Endothelial cell of umbilical vein (primary cell): ENCODE results near the gene SP8. TPM values are rescaled to one million over a fixed set of nuclear protein-coding genes. Genes with fewer than 3 reads are reported as not detected.
A peak's percentile ranks its signal among the peaks of the same experiment; 100 is the strongest.

Experiments used
- BruUV-seq: library from RNA; stranded (reverse); fragments of 400-500 nt; replicated peaks from 2 replicates; lab custom pipeline; 2021; lab: Mats Ljungman, UMichigan
- CTCF ChIA-PET: fragments of 300-600, 350-600 bp; sonication (Branson Sonifier 250); formaldehyde crosslinking; loops from one replicate; lab custom pipeline; 2021; ENCODE audit warnings: antibody characterized with exemption, inconsistent platforms; lab: Charles Lee
- POLR2A ChIA-PET: fragments of 300-600, 350-600 bp; sonication (Branson Sonifier 250); formaldehyde crosslinking; loops from one replicate; lab custom pipeline; 2021; ENCODE audit warnings: antibody characterized with exemption, inconsistent platforms; lab: Charles Lee
- DNase-seq: peaks from one replicate; pipeline ENCODE4 v3.0.0-alpha.2; 2011; ENCODE audit warnings: low read depth, low spot score
- FAIRE-seq: peaks from 2 replicates; lab custom pipeline; 2011; peaks lifted over from hg19 to GRCh38; lab: Jason Lieb, UNC
- H2AFZ ChIP-seq: 2 replicates; pipeline ENCODE4 v1.6.0; 2012; ENCODE audit warnings: low read depth, low read length, control low read depth, inconsistent platforms
- H3K27ac ChIP-seq: 2 replicates; pipeline ENCODE4 v1.5.1; 2011; ENCODE audit warnings: low read depth, mild to moderate bottlenecking, control low read depth, low read length, moderate library complexity; ENCODE audit not compliant: insufficient read depth
- H3K27me3 ChIP-seq, 2 experiments: 2 replicates each; pipeline versions ENCODE4 v1.6.0 to v1.6.1; 2011; ENCODE audit warnings: low read length in 2 of 2, mixed read lengths in 1 of 2; ENCODE audit not compliant: control insufficient read depth in 2 of 2, insufficient read depth in 2 of 2
- H3K36me3 ChIP-seq, 2 experiments: 2 replicates in 1 of 2; 3 replicates in 1 of 2; pipeline ENCODE4 v1.5.1; 2011; ENCODE audit warnings: low read length in 2 of 2, mild to moderate bottlenecking in 1 of 2, moderate library complexity in 1 of 2; ENCODE audit not compliant: control insufficient read depth in 2 of 2, insufficient read depth in 2 of 2; ENCODE audit errors: extremely low read depth in 1 of 2
- H3K4me1 ChIP-seq: 3 replicates; pipeline ENCODE4 v1.5.1; 2011; ENCODE audit warnings: mild to moderate bottlenecking, low read length; ENCODE audit not compliant: control insufficient read depth, insufficient read depth; ENCODE audit errors: extremely low read depth
- H3K4me2 ChIP-seq: 2 replicates; pipeline ENCODE4 v1.6.1; 2011; ENCODE audit warnings: low read length, control low read depth, mixed read lengths; ENCODE audit not compliant: insufficient read depth
- H3K4me3 ChIP-seq, 3 experiments: fragments of 200-600 bp in 1 of 3; sonication (generic), shearing (Covaris generic) in 1 of 3; replicated peaks in 1 of 3; 2 replicates each; pipeline ENCODE4 v1.5.1; 2011 to 2016; ENCODE audit warnings: control low read depth in 3 of 3, low read length in 3 of 3, mild to moderate bottlenecking in 2 of 3, inconsistent platforms in 1 of 3, low read depth in 1 of 3, moderate library complexity in 1 of 3; ENCODE audit not compliant: insufficient read depth in 1 of 3
- H3K79me2 ChIP-seq: 2 replicates; pipeline ENCODE4 v1.6.0; 2012; ENCODE audit warnings: low read length, inconsistent platforms; ENCODE audit not compliant: control insufficient read depth, insufficient read depth
- H3K9ac ChIP-seq: replicated peaks from 2 replicates; pipeline ENCODE3; 2011; ENCODE audit warnings: low read length, control low read depth; ENCODE audit not compliant: insufficient read depth; ENCODE audit errors: extremely low read depth
- H3K9me1 ChIP-seq: replicated peaks from 3 replicates; pipeline ENCODE4 v1.6.0; 2011; ENCODE audit warnings: mild to moderate bottlenecking, low read length; ENCODE audit not compliant: control insufficient read depth, insufficient read depth; ENCODE audit errors: extremely low read depth
- H3K9me3 ChIP-seq: replicated peaks from 2 replicates; pipeline ENCODE4 v1.5.1; 2012; ENCODE audit warnings: low read length, inconsistent platforms; ENCODE audit not compliant: control insufficient read depth, insufficient read depth
- H4K20me1 ChIP-seq: replicated peaks from 2 replicates; pipeline ENCODE3; 2011; ENCODE audit warnings: mild to moderate bottlenecking, low read length; ENCODE audit not compliant: control insufficient read depth, insufficient read depth; ENCODE audit errors: extremely low read depth
- CTCF ChIP-seq, 2 donors: IDR thresholded peaks; 1 replicate in 1 of 2; 2 replicates in 1 of 2; pipeline ENCODE4 v1.5.1; 2011; ENCODE audit warnings: low read length in 2 of 2, mild to moderate bottlenecking in 2 of 2, moderate library complexity in 2 of 2, control low read depth in 1 of 2, inconsistent platforms in 1 of 2, low read depth in 1 of 2; ENCODE audit not compliant: insufficient read depth in 1 of 2; ENCODE audit errors: extremely low read depth in 1 of 2
- EZH2 ChIP-seq: IDR thresholded peaks from 2 replicates; pipeline ENCODE4 v1.6.1; 2012; ENCODE audit warnings: borderline replicate concordance, low read depth, mild to moderate bottlenecking, moderate library complexity, low read length, inconsistent platforms; ENCODE audit not compliant: severe bottlenecking
- FOS ChIP-seq: IDR thresholded peaks from 2 replicates; pipeline ENCODE4 v1.6.1; 2011; ENCODE audit warnings: mild to moderate bottlenecking, low read length, moderate library complexity, borderline replicate concordance; ENCODE audit not compliant: insufficient read depth
- GATA2 ChIP-seq: IDR thresholded peaks from 2 replicates; pipeline ENCODE4 v1.7.0; 2011; ENCODE audit warnings: low read depth, mild to moderate bottlenecking, moderate library complexity, mixed read lengths, low read length; ENCODE audit not compliant: insufficient read length, insufficient read depth
- JUN ChIP-seq: IDR thresholded peaks from 2 replicates; pipeline ENCODE4 v1.6.1; 2011; ENCODE audit warnings: borderline replicate concordance, low read depth; ENCODE audit not compliant: insufficient read length, insufficient read depth
- MAX ChIP-seq: IDR thresholded peaks from 2 replicates; pipeline ENCODE4 v1.6.1; 2011; ENCODE audit not compliant: insufficient read depth, insufficient read length
- MYC ChIP-seq: IDR thresholded peaks from one replicate; pipeline ENCODE4 v1.6.1; 2011; ENCODE audit warnings: mild to moderate bottlenecking, low read depth, low read length
- POLR2A ChIP-seq: IDR thresholded peaks from 2 replicates; pipeline ENCODE4 v1.6.1; 2012; ENCODE audit warnings: low read depth, mild to moderate bottlenecking, control low read depth, low read length
- POLR2AphosphoS5 ChIP-seq: IDR thresholded peaks from 2 replicates; pipeline ENCODE4 v1.6.1; 2012; ENCODE audit warnings: low read depth, mild to moderate bottlenecking, control low read depth, low read length, moderate library complexity; ENCODE audit not compliant: insufficient read depth
- dilution Hi-C: fragments of 300-500 bp; cut with MboI; formaldehyde crosslinking; loops from one replicate; pipeline ENCODE4 v1.15.0; 2019; ENCODE audit warnings: low sequenced_read_pairs; ENCODE audit not compliant: extremely low pct_ligation_motif_present
- intact Hi-C: fragments of 100-400 bp; cut with micrococcal nuclease; formaldehyde crosslinking; loops from one replicate; pipeline ENCODE4 v1.10.0; 2022
- polyA plus RNA-seq, 4 experiments: library from polyadenylated mRNA; depleted of rRNA in 3 of 4; stranded (reverse) in 3 of 4; unstranded in 1 of 4; fragments of >200 nt; gene quantifications; 2 replicates each; pipeline versions ENCODE4 v1.2.1 to v1.2.3, GENCODE V29; 2011 to 2012; ENCODE audit warnings: missing spikeins in 1 of 4
- total RNA-seq: library from RNA; stranded (reverse); gene quantifications from 2 replicates; pipeline ENCODE4 v1.2.3, GENCODE V29; 2021

The SP8 gene
- total and polyA plus RNA-seq, 2 donors (not counting 3 experiments of a cell fraction or from before 2014, with no cell fraction given): 0.38 to 0.92 TPM

- Histone ChIP-seq H3K27me3 (peaks cover 85 to 92% of the 10 kb centered on the region in 2 experiments), H4K20me1 (no peaks in the 10 kb centered on the region), H3K9me3 (no peaks in the 10 kb centered on the region), H3K27ac (no peak overlapping the region), H3K9me1 (no peaks in the 10 kb centered on the region), H2AFZ (no peak overlapping the region), H3K9ac (no peak overlapping the region), H3K36me3 (no peaks in the 10 kb centered on the region), H3K4me1 (peaks cover 6% of the 10 kb centered on the region), H3K4me3 (no peak overlapping the region), H3K4me2 (peak overlapping the region; percentile 27), H3K79me2 (no peaks in the 10 kb centered on the region)
- POLR2A ChIA-PET: no interaction called here
- CTCF ChIA-PET: interaction anchor here (1.5 to 2.3 kb wide), 3 partner anchors 14 to 461 kb away, joined by 5 to 8 read pairs (median 7); no protein-coding TSS in a partner anchor
- dilution Hi-C loops (no loop called here), intact Hi-C loops (no loop called here)
- no TSS peak for BruUV-seq
- no peak for DNase-seq
- TF ChIP-seq JUN (no peak), EZH2 (peak; percentile 49)
- FAIRE-seq: no peak
These were observed 6.6 kb upstream of the SP8 start for GRCh38 chr7:20793248-20793647.

- H3K9ac ChIP-seq: no peak overlapping the region
- H4K20me1 ChIP-seq: no peaks in the 10 kb centered on the region
- CTCF ChIA-PET: interaction anchor here (1.6 to 1.8 kb wide), 2 partner anchors 15 to 462 kb away, joined by 5 to 8 read pairs; no protein-coding TSS in a partner anchor
- dilution Hi-C loops (no loop called here), intact Hi-C loops (no loop called here)
- no peaks in the 10 kb centered on the region for H3K79me2 ChIP-seq
- H3K4me3 ChIP-seq: no peak overlapping the region
- no peak for FAIRE-seq
- POLR2A ChIA-PET: no interaction called here
- no peak overlapping the region for H2AFZ ChIP-seq
- H3K4me2 ChIP-seq: no peak overlapping the region
- H3K36me3 ChIP-seq: no peaks in the 10 kb centered on the region
- H3K9me1 ChIP-seq: no peaks in the 10 kb centered on the region
- BruUV-seq: no TSS peak
- no peak for TF ChIP-seq POLR2AphosphoS5
- no peak for TF ChIP-seq MAX
- TF ChIP-seq POLR2A: no peak
- TF ChIP-seq MYC: no peak
- TF ChIP-seq CTCF (IDR thresholded peaks at IDR 0.05; ENCODE audit: extremely low read depth in 1 of 2, insufficient read depth in 1 of 2, low read depth in 1 of 2, low read length in 2 of 2): no peak
- TF ChIP-seq EZH2: no peak
- TF ChIP-seq JUN: no peak
- TF ChIP-seq FOS: no peak
- TF ChIP-seq GATA2: no peak
- peaks cover 90 to 98% of the 10 kb centered on the region in 2 experiments for H3K27me3 ChIP-seq
- no peak for DNase-seq
- H3K9me3 ChIP-seq: no peaks in the 10 kb centered on the region
- H3K4me1 ChIP-seq: no peaks in the 10 kb centered on the region
- H3K27ac ChIP-seq: no peak overlapping the region
These were observed 5.1 kb upstream of the SP8 start for GRCh38 chr7:20791538-20792434.
